ENCODE results near the gene S100A7. TPM values are rescaled to one million over a fixed set of nuclear protein-coding genes. Genes with fewer than 3 reads are reported as not detected.
"Not testable (repeated sequence)": the region's sequence is repeated elsewhere in the genome, so short reads cannot be mapped to it uniquely, and the experiment has no call there.

The S100A7 gene
- total RNA-seq, 1 donor from 2014 or later = not detected

DNA sequence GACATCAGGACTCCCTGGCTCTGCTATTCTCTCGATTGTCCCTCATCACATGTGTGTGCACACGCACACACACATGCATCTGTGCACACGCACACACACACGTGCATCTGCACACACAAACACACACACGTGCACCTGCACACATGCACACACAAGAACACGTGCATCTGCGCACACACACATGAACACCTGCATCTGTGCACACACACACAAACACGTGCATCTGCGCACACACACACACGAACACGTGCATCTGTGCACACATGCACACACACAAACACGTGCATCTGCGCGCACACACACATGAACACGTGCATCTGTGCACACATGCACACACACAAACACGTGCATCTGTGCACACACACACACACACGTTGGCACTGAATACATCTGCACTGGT lies 29.4 kb downstream of the S100A7 start:
- DNase-seq (ENCODE audit: low read depth) = no peak

DNA sequence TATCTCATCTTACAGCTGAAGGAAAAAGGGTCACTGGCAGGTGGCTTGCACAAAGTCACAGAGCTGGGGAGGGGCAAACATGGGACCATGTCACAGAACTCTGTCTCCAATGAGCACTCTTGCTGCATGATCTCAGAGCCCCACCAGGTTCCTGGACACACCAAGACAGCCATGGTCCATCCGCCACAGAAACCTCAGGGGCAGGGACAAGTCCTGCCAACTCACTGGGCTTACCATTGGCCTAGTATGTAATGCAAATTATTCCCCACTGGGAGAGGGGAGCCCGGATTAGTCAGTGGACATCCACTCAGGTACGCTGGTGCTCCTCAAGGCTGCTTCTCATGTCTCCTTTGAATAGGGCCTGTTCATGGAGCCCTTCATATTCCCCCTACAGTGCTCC lies 29.9 kb downstream of the S100A7 start:
- no peak for DNase-seq (ENCODE audit: low read depth)

DNA sequence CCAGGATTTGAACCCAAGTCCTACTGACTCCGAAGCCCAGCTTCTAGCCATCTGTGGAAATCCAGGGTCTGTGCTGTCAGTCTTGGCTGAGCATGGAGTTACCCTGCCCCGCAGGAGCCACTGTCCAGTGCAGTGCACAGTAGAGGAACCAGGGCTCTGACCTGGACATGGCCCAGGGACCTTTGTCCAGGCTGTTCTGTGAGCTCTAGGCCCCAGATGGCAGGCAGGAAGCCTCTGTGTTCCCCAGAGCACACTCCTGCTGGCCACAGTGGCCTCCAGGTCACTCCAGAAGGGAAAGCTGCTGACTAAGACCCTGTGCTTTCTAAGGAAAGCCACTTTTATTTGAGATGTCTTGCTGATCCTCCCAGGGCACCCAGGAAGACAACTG lies 30.3 kb downstream of the S100A7 start:
- no peak for DNase-seq (ENCODE audit: low read depth)

DNA sequence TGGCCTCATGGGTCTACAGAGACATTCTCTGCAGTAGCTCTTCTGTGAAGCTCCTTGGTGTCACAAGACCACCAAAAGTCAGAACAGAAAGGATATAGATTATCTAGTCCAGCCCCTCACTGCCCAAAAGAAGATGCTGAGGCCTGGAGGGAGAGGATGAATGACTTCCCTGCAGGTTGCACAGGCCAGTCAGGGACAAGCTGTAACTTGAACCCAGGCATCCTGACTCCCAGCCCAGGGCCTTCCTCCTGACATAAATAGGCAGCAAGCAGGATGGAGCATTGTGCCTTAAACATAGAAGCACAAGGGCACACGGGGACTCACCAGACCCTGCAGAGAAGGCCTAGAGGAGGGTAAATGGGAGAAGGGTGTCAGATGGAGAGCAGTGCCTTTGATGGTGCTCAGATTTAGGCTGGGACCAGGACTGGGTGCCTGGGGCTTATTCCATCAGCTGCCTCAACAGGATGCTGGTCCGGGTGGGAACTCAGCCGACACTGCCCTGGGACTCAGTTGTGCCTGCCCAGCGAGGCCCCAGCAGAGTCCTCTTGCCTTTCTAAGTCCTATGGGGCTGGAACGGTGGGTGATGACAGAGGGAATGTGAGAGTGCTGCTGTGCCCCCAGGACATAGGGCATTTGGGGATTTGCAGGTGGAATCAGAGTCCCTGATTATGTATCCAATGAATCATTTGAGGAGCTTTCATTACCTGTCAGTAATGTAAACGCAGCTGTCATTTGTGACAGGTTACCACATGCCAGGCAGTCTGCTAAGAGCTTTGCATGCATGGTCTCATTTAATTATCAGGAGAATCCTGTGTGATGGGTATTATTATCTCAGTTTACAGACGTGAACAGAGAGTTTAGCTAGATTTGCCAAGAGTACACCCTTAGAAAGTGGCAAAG lies 30.9 kb downstream of the S100A7 start:
- DNase-seq (ENCODE audit: low read depth) = no peak

DNA sequence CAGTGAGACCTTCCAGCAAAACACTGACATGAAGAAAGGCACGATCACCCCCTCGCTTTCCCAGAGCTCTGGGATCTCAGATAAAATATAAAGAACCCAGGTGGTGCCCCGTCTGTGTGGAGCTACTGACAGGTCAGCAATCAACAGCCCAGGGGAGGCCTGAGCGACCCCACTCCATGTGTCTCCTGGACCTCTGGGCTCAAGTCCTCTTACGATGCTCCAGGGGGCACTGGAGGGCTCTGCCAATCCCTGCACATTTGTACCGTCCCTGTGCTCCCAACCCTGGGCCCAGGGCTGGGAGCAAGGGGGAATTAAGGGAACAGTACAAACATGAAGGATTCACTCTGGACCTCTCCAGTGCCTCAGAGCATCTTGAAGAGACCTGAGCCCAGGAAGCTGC lies 31.7 kb downstream of the S100A7 start:
- DNase-seq (ENCODE audit: low read depth) = no peak

DNA sequence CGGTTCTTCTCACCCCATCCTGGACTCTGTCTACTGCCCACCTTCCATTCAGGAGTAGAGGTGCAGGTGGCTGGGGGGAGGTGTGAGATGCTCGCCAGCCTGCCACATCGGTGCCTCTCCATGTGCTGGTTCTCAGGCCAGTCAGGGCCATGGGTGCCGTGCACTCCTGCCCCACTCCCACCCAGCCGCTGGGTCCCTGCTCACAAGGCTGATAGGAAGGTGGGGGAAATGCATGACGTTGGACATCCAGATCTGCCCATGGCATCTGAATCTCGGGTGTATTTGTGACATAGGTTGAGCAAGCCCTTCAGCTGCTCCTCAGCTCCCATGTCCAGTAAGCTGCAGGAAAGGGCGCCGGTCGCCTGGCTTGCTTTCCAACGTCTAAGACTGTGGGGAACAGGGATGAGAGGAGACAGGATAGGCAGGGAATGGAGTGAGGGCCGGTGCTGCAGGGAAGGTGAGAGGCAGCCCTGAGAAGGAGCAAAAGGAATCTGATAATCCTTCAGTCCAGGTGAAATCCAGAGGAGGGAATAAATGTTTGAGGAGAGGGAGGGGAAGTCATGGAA lies 32.3 kb downstream of the S100A7 start:
- no peak for DNase-seq (ENCODE audit: low read depth)

DNA sequence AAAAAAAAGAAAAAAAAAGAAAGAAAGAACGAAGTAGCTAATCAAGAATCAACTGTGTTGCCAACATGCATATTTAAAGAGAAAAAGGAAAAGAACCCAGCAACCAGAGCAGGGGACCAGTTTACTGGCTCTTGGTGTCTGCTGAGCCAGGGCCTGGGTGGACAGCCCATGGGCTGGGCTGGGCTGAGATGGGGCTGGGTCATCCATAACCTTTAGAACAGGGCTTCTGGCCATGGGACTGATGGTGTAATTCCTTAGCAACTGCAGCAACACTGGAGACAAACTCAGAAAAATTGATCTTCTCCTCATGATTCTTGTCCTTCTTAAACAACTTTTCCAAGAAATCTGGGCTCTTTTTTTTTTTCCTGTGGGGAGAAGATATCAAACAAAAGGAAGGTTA lies 33.6 kb downstream of the S100A7 start:
- no peak for DNase-seq (ENCODE audit: low read depth)

DNA sequence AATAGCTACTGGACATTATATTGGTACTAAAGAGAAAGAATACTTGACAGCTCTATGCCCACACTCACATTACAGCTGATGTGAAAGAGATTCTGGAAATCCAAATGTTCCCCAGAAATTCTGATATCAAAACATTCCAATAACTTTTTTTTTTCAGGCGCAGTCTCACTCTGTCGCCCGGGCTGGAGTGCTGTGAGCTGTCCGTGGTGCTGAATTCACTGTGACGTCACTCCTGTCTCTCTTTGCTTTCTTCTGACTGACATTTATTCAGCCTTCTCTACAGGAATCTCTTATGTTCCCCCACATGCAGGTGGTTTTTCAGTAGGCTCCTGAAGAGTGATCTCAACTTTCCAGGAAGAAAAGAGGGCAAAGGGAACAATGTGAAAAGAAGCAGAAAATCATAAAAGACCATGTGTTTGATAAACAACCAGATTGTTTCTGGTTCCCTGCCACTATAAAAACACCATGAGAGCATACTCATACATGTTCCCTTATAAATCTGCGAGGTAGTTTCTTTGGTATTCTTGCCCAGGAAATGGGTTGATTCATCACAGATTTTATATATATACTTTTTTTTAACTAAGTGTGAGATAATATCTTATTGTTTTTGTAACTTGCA lies 37.9 kb downstream of the S100A7 start:
- peak; percentile 43 for DNase-seq (ENCODE audit: low read depth)

DNA sequence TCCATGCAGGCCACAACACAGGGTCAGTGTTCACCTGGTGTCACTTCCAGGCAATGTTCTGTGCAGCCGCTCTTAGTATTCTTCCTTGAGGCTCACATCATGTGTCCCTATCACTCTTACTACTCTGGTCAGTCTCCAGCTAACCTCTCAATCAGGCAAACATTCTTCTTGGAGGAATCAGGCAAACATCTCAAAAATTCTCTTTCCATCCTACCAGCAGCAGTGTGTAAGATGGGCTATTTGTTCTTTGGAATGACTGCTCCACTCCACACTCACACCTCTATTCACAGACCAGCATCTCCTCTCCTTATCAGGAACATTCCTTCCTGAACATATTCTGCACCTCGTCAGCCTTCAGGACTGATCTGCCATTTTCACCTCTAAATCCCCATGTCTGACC lies 40.1 kb downstream of the S100A7 start:
- DNase-seq (ENCODE audit: low read depth) = no peak

DNA sequence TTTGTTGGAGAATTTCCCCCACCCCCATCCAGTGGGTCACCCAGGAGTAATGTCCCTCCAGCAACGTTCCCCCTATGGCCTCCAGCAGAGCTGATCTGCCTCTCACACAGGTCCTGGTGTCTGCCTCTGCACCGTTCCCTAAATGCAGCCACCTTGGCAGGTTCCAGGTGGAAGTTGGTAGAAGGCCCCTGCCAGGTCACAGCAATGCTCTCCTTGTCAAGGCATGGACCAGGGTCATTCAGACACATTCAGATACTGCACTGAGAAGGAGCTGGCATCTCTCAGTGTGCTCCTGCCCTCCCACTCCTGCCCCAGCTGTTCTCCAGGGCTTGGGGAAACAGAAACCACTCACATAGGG lies 41.0 kb downstream of the S100A7 start:
- DNase-seq (ENCODE audit: low read depth) = not testable (repeated sequence)

DNA sequence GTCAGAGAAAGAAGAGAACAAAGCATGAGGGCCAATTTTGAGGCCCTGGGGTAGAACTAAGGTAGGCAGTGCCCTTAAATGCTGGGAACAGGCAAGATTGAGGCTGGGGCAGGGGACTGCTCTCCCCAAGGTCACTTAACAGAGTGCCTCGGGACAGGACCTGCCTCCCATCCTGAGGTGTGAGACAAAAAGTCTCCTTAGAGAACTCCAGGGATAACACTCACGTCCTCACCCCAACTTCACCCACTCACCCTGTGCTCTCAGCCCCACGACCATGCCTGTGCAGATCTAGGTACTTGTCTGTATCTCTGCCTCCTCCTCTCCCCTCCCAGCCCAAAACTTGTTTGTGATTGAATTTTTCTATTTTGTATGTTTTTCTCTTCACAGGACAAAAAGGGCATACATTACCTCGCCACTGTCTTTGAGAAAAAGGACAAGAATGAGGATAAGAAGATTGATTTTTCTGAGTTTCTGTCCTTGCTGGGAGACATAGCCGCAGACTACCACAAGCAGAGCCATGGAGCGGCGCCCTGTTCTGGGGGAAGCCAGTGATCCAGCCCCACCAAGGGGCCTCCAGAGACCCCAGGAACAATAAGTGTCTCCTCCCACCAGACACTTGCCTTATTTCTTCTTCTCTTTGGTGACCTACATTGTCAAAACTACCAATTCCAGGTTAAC lies 41.6 kb downstream of the S100A7 start:
- not testable (repeated sequence) for DNase-seq (ENCODE audit: low read depth)

DNA sequence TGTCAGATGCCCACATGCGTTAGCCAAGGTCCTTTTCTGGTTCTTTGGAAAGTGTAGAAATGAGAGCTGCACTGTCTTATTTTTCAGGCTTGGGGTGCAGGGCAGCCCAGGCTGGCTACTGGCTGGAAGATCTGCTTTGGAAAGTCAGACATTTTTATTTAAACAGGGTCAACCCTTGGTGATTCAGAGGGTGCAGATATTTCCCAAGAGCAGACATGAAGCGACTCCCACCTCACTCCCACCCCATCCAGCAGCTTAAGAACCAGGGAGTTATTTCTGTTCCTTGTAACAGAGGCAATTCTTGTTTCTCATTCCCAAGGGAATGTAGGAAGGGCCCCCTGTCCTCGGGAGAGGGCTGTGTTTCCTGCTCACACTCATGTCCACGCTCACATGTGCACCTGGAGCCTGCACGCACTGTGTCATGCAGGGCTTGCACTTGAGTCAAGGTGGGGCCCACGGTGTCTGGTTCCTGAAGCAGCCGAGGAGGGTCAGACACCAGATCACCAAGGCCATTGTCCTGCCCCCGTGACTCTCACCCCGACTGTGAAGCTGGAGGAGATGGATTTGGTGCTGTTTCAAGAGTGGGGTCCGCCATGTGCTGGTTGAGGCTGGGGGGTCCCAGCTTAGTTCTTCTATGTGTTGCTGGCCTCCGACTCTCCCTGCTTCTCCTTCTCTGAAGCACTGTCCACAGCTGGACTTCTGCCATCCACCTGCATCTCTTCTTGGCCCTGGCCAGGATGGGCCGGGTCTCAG lies 43.1 kb downstream of the S100A7 start:
- DNase-seq (ENCODE audit: low read depth) = no peak

DNA sequence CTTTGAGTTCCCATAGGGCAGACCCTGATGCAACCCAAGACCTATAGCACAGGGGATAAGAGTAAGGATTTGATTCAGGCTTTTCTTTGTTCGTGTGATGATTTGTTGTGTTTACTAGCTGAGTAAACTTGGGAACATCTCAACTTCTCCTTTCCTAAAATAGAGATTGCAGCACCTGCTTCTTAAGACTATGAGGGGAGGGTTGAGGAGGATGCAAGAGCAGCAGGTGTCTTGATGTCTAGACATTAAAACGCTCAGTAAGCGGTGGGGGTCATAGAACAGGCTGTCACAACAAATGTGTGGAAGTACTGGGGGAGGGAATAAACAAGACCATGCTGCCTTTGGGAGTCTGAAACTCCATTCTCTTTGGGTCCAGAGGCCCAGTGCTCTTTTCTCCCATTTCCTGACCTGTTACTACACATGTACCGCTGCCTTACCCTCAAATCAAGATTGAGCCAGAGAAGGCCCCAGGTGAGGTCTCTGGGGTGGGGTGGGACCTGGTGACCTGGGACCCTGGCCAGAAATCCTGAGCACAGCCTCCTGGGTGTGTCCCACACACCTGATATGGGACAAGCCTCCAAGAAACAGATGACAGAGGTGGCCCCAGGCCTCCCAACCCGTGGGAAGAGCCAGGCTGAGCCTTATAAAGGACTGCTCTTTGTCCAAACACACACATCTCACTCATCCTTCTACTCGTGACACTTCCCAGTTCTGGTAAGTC lies 44.4 kb downstream of the S100A7 start, which contains the start of gene S100A7A:
S100A7A (plus strand) TSS at position 671 of the 721 bp plus-strand sequence. CDS start 1,563 bp downstream, outside the sequence.
- no peak for DNase-seq (ENCODE audit: low read depth)

DNA sequence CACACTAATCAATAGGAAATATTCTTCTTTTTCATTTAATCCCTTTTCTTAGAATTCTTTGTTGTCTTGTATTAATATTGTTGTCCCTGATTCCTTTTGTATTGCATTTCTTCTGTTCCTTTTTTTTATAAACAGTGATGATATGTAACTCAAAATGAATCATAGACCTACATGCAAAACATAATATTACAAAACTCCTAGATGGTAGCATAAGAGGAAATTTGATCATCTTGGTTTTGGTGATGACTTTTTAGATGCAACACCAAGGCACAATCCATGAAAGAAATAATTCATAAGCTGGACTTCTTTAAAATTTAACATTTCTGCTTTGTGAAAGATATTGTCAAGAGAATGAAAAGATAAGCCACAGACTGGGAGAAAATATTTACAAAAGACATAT lies 46.5 kb downstream of the S100A7 start:
- not testable (repeated sequence) for DNase-seq (ENCODE audit: low read depth)

Other genes with a start within 250 kb of the S100A7 start
- not detected in 2 replicates for gene PRR9, start 243.1 kb downstream of the S100A7 start, total RNA-seq
- gene LORICRIN, start 201.0 kb downstream of the S100A7 start, total RNA-seq = not detected in 2 replicates
- not detected in 2 replicates for gene PGLYRP3, start 147.7 kb downstream of the S100A7 start, total RNA-seq
- gene PGLYRP4, start 111.8 kb downstream of the S100A7 start, total RNA-seq = not detected in 2 replicates
- 0.70 and 25.0 TPM in 2 replicates for gene S100A9, start 102.8 kb downstream of the S100A7 start, total RNA-seq
- gene S100A12, start 85.0 kb downstream of the S100A7 start, total RNA-seq = not detected in 2 replicates
- not detected in 2 replicates for gene S100A8, start 69.6 kb downstream of the S100A7 start, total RNA-seq
- gene S100A7A, start 44.1 kb downstream of the S100A7 start, total RNA-seq = not detected in 2 replicates
- gene S100A6, start 75.3 kb upstream of the S100A7 start, total RNA-seq = 428 and 2,979 TPM in 2 replicates
- 1.2 TPM in 2 replicates for gene S100A5, start 80.3 kb upstream of the S100A7 start, total RNA-seq
- gene S100A4, start 85.2 kb upstream of the S100A7 start, total RNA-seq = 7.6 and 303 TPM in 2 replicates
- gene S100A3, start 88.6 kb upstream of the S100A7 start, total RNA-seq = 5.2 and 36.8 TPM in 2 replicates
- gene S100A2, start 105.2 kb upstream of the S100A7 start, total RNA-seq = 37.9 and 392 TPM in 2 replicates
- 406 and 1,037 TPM in 2 replicates for gene S100A16, start 152.5 kb upstream of the S100A7 start, total RNA-seq
- gene S100A14, start 155.7 kb upstream of the S100A7 start, total RNA-seq = 1.0 and 52.3 TPM in 2 replicates
- 95.6 and 246 TPM in 2 replicates for gene S100A13, start 166.9 kb upstream of the S100A7 start, total RNA-seq
- 9.7 and 13.9 TPM in 2 replicates for gene S100A1, start 167.8 kb upstream of the S100A7 start, total RNA-seq
- 19.6 and 41.0 TPM in 2 replicates for gene CHTOP, start 173.4 kb upstream of the S100A7 start, total RNA-seq
- 51.7 and 76.1 TPM in 2 replicates for gene SNAPIN, start 198.1 kb upstream of the S100A7 start, total RNA-seq
- gene ILF2, start 210.3 kb upstream of the S100A7 start, total RNA-seq = 168 and 232 TPM in 2 replicates
- 1.7 and 39.5 TPM in 2 replicates for gene NPR1, start 218.0 kb upstream of the S100A7 start, total RNA-seq